HG02623 (cell line): Measurements from ENCODE around the gene PDHX.
A peak's percentile ranks its signal among the peaks of the same experiment; 100 is the strongest.
"Not testable (repeated sequence)": the region's sequence is repeated elsewhere in the genome, so short reads cannot be mapped to it uniquely, and the experiment has no call there.

Source experiments
- ATAC-seq: cut with Tn5 transposase; IDR thresholded peaks from one replicate; pipeline ENCODE4 v1.9.1; 2021; ENCODE audit warnings: moderate library complexity; ENCODE audit not compliant: unreplicated experiment

PDHX gene

DNA sequence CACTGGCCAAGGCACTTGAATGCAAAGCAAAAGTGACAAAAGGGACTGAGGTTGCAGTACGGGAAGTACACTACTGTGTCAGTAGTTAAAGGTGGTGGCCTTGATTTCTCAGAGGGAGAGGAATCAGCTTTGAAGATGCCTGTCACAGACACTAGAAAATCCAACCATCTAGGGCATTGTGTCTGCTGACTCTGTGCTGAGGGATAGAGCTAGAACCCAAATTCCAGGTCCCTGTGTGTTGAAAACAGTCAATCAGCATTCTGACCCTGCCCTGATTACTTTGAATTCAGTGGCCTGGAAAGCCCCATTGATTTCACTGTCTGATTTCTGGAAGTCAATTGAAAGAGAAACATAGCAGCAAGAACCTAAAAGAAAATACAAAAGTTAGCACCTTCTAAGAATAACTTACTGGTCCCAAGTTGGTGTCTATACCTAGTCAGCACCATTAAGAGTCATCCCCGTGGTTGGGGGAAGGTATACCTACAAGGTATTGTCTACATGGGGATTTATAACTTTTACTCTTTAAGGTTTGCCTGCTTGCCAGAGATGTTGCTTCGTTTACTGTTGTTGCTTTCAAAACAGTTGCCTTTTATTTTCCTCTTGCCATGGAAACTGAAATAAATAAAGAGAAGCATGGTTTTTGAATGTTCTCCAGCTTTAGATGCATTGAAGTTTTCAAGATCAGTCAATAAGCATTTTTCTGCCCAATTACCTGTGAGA, 97.3 kb downstream of the PDHX start:
- peak; percentile 43 for ATAC-seq

GRCh38 chr11:35014346-35014745, 97.9 kb downstream of the PDHX start:
- no peak for ATAC-seq

- ATAC-seq = no peak
Measured at GRCh38 chr11:35015621-35016387, 99.4 kb downstream of the PDHX start.

- no peak for ATAC-seq
Measured at GRCh38 chr11:35016916-35017315, 100.5 kb downstream of the PDHX start.

- no peak for ATAC-seq
Measured at GRCh38 chr11:35017528-35018342, 101.3 kb downstream of the PDHX start.

DNA sequence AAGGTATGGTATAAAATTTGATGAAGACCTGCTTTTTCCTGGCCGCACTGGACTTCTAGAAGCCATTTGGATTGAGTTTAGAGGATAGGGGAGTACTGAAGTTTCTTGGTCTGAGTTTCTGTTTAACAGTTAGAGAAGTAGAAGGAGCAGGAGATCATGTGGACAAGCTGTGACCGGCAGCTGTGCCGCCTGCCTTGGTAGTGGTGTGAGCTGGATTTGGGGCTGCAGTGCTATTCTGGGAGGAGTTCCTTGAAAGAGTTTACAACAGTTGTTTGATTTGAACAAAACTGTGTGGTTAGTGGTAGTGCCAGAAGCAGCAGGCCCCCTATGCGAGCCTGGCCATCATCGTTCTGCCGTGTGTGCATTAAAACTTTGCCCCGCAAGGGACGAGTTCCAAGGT, 105.2 kb downstream of the PDHX start:
- no peak for ATAC-seq

- ATAC-seq = not testable (repeated sequence)
Measured at GRCh38 chr11:35023940-35024339, 107.5 kb downstream of the PDHX start.

DNA sequence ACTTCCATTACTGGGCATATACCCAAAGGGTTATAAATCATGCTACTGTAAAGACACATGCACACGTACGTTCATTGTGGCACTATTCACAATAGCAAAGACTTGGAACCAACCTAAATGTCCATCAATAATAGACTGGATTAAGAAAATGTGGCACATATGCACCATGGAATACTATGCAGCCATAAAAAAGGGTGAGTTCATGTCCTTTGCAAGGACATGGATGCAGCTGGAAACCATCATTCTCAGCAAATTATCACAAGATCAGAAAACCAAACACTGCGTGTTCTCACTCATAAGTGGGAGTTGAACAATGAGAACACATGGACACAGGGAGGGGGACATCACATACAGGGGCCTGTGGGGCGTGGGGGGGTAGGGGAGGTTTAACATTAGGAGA, 111.6 kb downstream of the PDHX start:
- ATAC-seq = not testable (repeated sequence)

- peak; percentile 78 for ATAC-seq
Measured at GRCh38 chr11:35029979-35030682, 113.7 kb downstream of the PDHX start.

DNA sequence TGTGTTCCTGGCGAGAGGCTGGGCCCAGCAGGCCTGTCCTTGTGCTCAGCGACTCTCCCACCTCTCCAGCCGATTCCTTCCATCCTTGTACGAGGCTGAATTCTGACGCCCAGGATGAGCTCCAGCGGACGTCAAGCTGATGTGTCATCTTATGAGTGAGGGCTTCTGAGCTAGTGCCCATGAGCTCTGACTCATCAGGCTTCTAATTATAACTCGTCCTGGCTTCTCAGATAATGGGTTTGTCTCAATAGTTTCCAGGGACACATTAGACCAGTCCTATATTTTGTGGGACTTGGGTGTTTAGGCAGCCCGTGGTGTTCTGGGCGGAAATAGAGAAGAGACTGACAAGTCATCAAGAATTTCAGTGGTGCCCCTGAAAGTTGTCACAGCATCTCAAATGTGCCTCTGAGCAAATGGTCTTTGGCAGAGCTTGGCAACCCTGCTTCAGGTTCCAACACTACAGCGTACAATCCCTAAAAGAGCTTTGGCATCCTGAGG, 114.3 kb downstream of the PDHX start:
- no peak for ATAC-seq

DNA sequence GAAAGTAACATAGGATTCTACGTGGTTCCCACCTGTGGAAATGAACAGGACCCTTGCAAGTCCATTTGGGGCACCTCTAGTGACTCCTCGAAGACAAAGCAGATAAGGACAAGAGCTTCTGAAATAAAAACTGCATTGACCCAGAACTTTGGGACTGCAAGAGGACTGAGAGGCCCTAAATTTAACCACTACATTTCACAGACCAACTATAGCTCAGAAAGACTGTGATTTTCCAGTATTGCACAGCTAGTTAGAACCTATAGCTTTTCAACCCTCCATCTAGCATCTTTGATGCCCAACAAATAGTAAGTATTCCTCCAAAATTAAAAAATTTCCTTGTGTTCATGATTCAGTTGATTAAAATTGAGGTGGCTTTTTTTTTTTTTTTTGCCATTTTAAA, 114.9 kb downstream of the PDHX start:
- no peak for ATAC-seq

- ATAC-seq = no peak
Measured at GRCh38 chr11:35031867-35032266, 115.4 kb downstream of the PDHX start.

DNA sequence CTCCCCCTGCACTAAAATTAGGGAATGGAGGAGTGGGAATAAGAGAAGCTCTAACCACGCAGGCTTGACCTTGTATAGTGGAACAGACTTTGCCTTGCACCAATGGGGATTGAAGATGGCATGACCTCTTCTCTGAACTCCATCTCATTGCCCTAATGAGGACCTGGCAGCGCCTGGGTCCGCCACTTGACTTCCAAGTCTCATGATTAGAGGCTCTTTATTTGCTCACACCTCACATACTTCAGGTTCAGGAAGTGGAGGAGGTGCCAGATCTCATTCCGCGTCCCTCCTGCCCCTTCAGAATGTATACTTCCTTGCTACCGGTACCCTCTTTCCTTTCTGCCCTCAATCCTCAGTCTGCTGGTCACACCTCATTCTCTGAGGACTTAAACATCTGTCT, 116.6 kb downstream of the PDHX start:
- no peak for ATAC-seq

DNA sequence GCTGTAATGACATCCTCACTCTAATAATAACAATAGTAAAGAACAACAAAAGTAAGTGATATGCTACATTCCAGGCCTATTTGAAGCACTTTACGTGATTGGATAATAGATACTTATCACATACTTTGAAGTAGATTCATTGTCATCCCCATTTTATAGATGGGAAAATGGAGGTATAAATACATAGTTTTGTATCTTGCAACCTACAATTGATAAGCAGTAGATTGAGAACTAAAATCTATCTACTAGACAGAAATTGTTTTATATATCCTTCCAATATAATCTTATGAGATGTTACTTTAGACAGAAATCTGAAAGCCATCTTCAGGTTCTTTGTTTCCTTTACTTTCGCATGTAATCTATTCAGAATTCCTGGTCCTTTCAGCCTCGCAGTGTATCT, 118.0 kb downstream of the PDHX start:
- no peak for ATAC-seq

- ATAC-seq = no peak
Measured at GRCh38 chr11:35035894-35036408, 119.5 kb downstream of the PDHX start.

- no peak for ATAC-seq
Measured at GRCh38 chr11:35036639-35037038, 120.2 kb downstream of the PDHX start.

DNA sequence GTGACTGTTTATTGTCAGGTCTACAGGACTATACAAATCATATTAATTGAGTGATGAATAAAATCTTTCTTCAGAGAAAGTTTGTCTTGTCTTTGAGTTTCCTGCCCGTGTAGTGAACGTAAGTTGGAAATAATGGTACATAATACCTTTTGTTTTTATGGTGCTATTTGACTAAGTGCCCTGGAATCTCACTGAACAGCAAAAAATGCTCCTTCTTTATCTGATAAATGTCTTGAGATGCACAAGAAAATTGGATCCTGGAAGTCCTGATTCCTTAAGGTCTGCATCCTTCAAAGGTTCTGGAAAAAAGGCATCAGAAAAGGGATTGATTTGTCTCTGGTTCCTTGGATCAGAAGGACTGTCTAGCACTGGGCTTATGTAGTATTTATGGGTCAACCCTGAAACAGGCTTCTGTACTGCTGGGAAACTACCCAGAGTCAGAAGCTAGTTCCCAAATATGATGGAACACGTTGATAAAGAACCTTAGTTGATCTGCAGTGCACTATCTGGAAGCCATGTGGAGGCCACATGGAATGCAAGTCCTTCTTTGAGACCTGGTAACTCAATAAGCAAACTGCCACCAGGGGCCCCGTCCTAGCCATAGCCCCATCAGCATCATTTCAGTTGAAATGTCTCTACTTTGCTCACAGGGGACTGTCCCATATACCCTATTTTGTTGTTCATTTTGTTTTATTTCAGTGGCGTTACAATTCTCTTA, 122.0 kb downstream of the PDHX start:
- no peak for ATAC-seq

DNA sequence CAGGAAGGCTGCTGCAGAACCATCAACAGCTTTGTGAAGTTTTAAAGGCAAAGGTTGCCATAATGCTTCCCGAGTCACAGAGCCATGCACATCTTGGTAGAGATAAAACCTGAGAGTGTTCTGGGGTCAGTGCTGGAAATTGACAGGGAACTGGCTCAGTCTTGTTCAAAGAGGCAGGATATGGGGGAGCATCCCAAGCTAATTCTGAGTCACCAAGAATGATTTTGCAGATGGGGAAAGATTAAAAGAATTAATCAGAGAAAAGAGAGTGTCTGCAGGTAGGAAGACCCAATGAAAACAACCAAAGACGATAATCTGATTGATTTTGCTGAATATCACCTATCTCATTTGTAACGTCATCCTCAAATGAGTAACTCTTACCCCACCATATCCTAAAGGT, 122.7 kb downstream of the PDHX start:
- ATAC-seq = no peak

DNA sequence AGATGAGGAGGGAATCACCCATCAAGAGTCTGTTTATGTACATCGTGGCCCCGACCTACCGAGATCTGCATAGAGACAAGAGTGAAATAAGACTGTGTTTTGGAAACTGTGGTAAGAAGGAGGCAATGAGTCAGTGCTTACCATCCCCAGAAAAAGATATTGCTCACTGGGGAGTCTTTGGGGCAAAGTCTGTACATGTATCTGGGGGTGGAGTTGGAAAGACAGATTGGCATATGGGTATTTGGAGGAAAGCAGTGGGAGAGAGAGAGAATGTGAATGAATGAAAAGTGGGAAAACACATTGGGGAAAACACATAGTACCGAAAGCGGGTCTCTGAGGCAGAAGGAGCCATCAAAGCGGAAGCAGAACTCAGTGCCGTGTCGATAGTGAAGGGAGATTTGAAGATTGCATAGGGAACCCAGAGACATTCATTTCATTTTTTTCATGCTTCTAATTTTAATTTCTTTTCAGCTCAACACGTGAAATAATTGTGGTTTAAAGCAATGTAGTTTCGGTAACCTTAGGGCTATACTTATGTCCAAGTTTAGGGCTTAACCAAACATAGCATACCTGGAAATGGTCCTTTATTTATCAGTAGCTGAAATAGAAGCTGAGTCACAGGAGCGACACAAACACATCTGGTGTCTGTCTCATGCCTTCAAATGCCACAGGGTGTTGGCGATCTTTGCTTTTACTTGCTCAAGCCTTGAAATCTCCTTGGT, 124.0 kb downstream of the PDHX start:
- peak; percentile 64 for ATAC-seq
